ENCODE data around the gene DST.
"Not testable (repeated sequence)": the region's sequence is repeated elsewhere in the genome, so short reads cannot be mapped to it uniquely, and the experiment has no call there.

Gene DST

GRCh38 chr6:56515081-56515905 lies 127.4 kb downstream of the DST start:
- DNase-seq (ENCODE audit: low read depth): no peak

GRCh38 chr6:56514395-56514794 lies 128.3 kb downstream of the DST start:
- DNase-seq (ENCODE audit: low read depth): no peak

- no peak for DNase-seq (ENCODE audit: low read depth)
Measured at GRCh38 chr6:56513631-56514030, 129.1 kb downstream of the DST start.

- no peak for DNase-seq (ENCODE audit: low read depth)
Measured at GRCh38 chr6:56511591-56511990, 131.1 kb downstream of the DST start.

- DNase-seq (ENCODE audit: low read depth): no peak
Measured at GRCh38 chr6:56510984-56511531, 131.6 kb downstream of the DST start.

- DNase-seq (ENCODE audit: low read depth): no peak
Measured at GRCh38 chr6:56509031-56509430, 133.7 kb downstream of the DST start.

GRCh38 chr6:56507517-56507916 lies 135.2 kb downstream of the DST start:
- DNase-seq (ENCODE audit: low read depth): no peak

- DNase-seq (ENCODE audit: low read depth): no peak
Measured at GRCh38 chr6:56505512-56506260, 137.0 kb downstream of the DST start.

- no peak for DNase-seq (ENCODE audit: low read depth)
Measured at GRCh38 chr6:56501993-56502392, 140.7 kb downstream of the DST start.

GRCh38 chr6:56499095-56499494 lies 143.6 kb downstream of the DST start:
- DNase-seq (ENCODE audit: low read depth): no peak

- DNase-seq (ENCODE audit: low read depth): no peak
Measured at GRCh38 chr6:56497691-56498090, 145.0 kb downstream of the DST start.

- DNase-seq (ENCODE audit: low read depth): no peak
Measured at GRCh38 chr6:56497240-56497639, 145.4 kb downstream of the DST start.

GRCh38 chr6:56496650-56497049 lies 146.0 kb downstream of the DST start:
- DNase-seq (ENCODE audit: low read depth): not testable (repeated sequence)

- DNase-seq (ENCODE audit: low read depth): no peak
Measured at GRCh38 chr6:56495654-56496053, 147.0 kb downstream of the DST start.

GRCh38 chr6:56491606-56492328 lies 150.9 kb downstream of the DST start:
- no peak for DNase-seq (ENCODE audit: low read depth)

- no peak for DNase-seq (ENCODE audit: low read depth)
Measured at GRCh38 chr6:56490993-56491392, 151.7 kb downstream of the DST start.

GRCh38 chr6:56489559-56489958 lies 153.1 kb downstream of the DST start:
- DNase-seq (ENCODE audit: low read depth): no peak

- DNase-seq (ENCODE audit: low read depth): no peak
Measured at GRCh38 chr6:56488281-56488680, 154.4 kb downstream of the DST start.

GRCh38 chr6:56486681-56487080 lies 156.0 kb downstream of the DST start:
- DNase-seq (ENCODE audit: low read depth): no peak

- no peak for DNase-seq (ENCODE audit: low read depth)
Measured at GRCh38 chr6:56484669-56485068, 158.0 kb downstream of the DST start.

- DNase-seq (ENCODE audit: low read depth): no peak
Measured at GRCh38 chr6:56483929-56484328, 158.8 kb downstream of the DST start.

- DNase-seq (ENCODE audit: low read depth): no peak
Measured at GRCh38 chr6:56482525-56482924, 160.2 kb downstream of the DST start.
